ENCODE results near the gene WSCD1. TPM values are rescaled to one million over a fixed set of nuclear protein-coding genes. Genes with fewer than 3 reads are reported as not detected.

The WSCD1 gene
- polyA plus RNA-seq, 3 donors = not detected

- Mint-ChIP-seq H3K27ac (no peak overlapping the region), H3K27me3 (ENCODE audit: low read depth in 3 of 3) (peaks cover 0 to 8% (median 2%) of the 10 kb centered on the region in 3 donors), H3K36me3 (no peaks in the 10 kb centered on the region), H3K4me3 (no peak overlapping the region), H3K4me1 (no peaks in the 10 kb centered on the region), H3K9me3 (peaks cover 0 to 2% (median 0%) of the 10 kb centered on the region in 7 donors)
- Histone ChIP-seq H3K4me2 (replicated peaks; ENCODE audit: extremely low read depth, low read length, poor library complexity, severe bottlenecking) (no peak overlapping the region), H2AFZ (ENCODE audit: insufficient read depth, low read depth, low read length, poor library complexity, severe bottlenecking) (no peak overlapping the region), H3K4me3 (replicated peaks in 1 of 3; ENCODE audit: low read depth in 2 of 3, low read length in 3 of 3) (no peak overlapping the region), H3K79me2 (ENCODE audit: insufficient read depth, low read length) (no peaks in the 10 kb centered on the region), H3K27me3 (ENCODE audit: control insufficient read depth in 2 of 2, insufficient read depth in 2 of 2, low read length in 2 of 2) (no peaks in the 10 kb centered on the region), H3K36me3 (replicated peaks in 1 of 2; ENCODE audit: control insufficient read depth in 1 of 2, insufficient read depth in 2 of 2, low read length in 2 of 2) (no peaks in the 10 kb centered on the region), H3K4me1 (ENCODE audit: control insufficient read depth in 1 of 2, insufficient read depth in 2 of 2, low read length in 2 of 2) (no peaks in the 10 kb centered on the region), H3K9ac (ENCODE audit: insufficient read depth, low read length, poor library complexity, severe bottlenecking) (no peak overlapping the region), H3K9me3 (replicated peaks in 1 of 2; ENCODE audit: control insufficient read depth in 1 of 2, insufficient read depth in 1 of 2, low read length in 2 of 2) (no peaks in the 10 kb centered on the region), H3K27ac (ENCODE audit: low read depth in 1 of 2, low read length in 2 of 2) (no peak overlapping the region), H4K20me1 (ENCODE audit: insufficient read depth, low read length) (no peaks in the 10 kb centered on the region)
- WGBS (ENCODE audit: insufficient coverage) = 100% methylated on average over 3 of the region's 8 CpGs
- intact Hi-C loops (cut with micrococcal nuclease) = no loop called here
- TF ChIP-seq CTCF (IDR thresholded peaks at IDR 0.05) = no peak
- no peak for DNase-seq
Measured at GRCh38 chr17:6135996-6136395, 65.8 kb downstream of the WSCD1 start.

- Histone ChIP-seq H3K9me3 (replicated peaks in 1 of 2; ENCODE audit: control insufficient read depth in 1 of 2, insufficient read depth in 1 of 2, low read length in 2 of 2) (no peaks in the 10 kb centered on the region), H3K36me3 (replicated peaks in 1 of 2; ENCODE audit: control insufficient read depth in 1 of 2, insufficient read depth in 2 of 2, low read length in 2 of 2) (no peaks in the 10 kb centered on the region), H2AFZ (ENCODE audit: insufficient read depth, low read depth, low read length, poor library complexity, severe bottlenecking) (no peak overlapping the region), H3K4me3 (replicated peaks in 1 of 3; ENCODE audit: low read depth in 2 of 3, low read length in 3 of 3) (no peak overlapping the region), H3K27ac (ENCODE audit: low read depth in 1 of 2, low read length in 2 of 2) (no peak overlapping the region), H3K79me2 (ENCODE audit: insufficient read depth, low read length) (no peaks in the 10 kb centered on the region), H3K4me1 (ENCODE audit: control insufficient read depth in 1 of 2, insufficient read depth in 2 of 2, low read length in 2 of 2) (no peaks in the 10 kb centered on the region), H3K9ac (ENCODE audit: insufficient read depth, low read length, poor library complexity, severe bottlenecking) (no peak overlapping the region), H4K20me1 (ENCODE audit: insufficient read depth, low read length) (no peaks in the 10 kb centered on the region), H3K27me3 (ENCODE audit: control insufficient read depth in 2 of 2, insufficient read depth in 2 of 2, low read length in 2 of 2) (no peaks in the 10 kb centered on the region), H3K4me2 (replicated peaks; ENCODE audit: extremely low read depth, low read length, poor library complexity, severe bottlenecking) (no peak overlapping the region)
- intact Hi-C loops (cut with micrococcal nuclease) = no loop called here
- H3K9me3 Mint-ChIP-seq = peaks cover 0 to 2% (median 0%) of the 10 kb centered on the region in 7 donors
- H3K27ac Mint-ChIP-seq = no peak overlapping the region
- H3K36me3 Mint-ChIP-seq = no peaks in the 10 kb centered on the region
- 92% methylated on average over 8 of the region's 11 CpGs for WGBS (ENCODE audit: insufficient coverage)
- no peaks in the 10 kb centered on the region for H3K4me1 Mint-ChIP-seq
- DNase-seq = no peak
- peaks cover 2 to 8% (median 2%) of the 10 kb centered on the region in 3 donors for H3K27me3 Mint-ChIP-seq (ENCODE audit: low read depth in 3 of 3)
- no peak overlapping the region for H3K4me3 Mint-ChIP-seq
- TF ChIP-seq CTCF (IDR thresholded peaks at IDR 0.05) = no peak
Measured at GRCh38 chr17:6137716-6138502, 67.7 kb downstream of the WSCD1 start.
